ENCODE measurements around the gene EMC6.

Gene EMC6

DNA sequence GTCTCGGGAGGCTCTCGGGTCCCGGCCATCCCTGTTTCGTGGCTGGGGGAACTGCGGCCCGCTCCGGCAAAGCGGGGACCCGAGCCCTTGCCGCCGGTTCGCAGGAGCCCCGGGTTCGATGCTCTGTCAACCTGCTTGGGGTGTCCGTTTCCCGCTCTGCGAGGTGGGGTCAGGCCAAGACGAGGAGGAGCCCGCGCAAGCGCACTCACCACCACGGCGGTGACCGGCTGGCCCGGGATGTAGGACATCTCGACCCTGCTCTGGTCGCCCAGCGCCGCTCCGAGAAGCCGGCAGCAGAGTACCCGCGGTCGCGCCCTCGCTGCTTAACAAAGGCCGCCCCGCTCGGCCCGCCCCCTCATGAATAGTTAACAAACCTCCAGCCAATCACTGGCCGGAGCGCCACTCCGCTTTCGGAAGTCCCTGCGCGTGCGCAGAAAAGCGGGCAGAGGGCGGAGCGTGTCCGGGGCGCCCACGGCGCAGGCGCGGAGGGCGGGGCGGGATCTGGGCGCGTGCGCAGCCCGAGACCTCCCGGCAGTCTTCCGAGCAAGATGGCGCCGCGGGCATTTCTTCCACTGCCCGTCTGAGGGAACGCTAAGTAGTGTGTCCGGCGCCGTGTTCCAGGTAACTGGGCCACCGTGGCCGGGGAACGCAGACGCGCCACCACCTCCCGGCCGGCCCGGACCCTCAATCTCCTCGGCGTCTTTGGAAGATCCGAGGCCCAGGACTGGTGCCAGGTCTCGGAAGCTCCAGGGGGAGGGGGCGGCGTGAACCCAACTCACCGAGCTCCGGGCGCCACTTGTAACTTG, at the start of gene EMC6, which contains the start of gene TAX1BP3:
EMC6 (plus strand) TSS at position 534 of the 806 bp plus-strand sequence. CDS start 335 bp downstream, outside the sequence.
TAX1BP3 (minus strand) TSS at position 300 of the 806 bp plus-strand sequence; CDS start at position 248, 52 bp downstream.
- FAIRE-seq = no peak
- DNase-seq (ENCODE audit: low spot score) = peak; percentile 96

DNA sequence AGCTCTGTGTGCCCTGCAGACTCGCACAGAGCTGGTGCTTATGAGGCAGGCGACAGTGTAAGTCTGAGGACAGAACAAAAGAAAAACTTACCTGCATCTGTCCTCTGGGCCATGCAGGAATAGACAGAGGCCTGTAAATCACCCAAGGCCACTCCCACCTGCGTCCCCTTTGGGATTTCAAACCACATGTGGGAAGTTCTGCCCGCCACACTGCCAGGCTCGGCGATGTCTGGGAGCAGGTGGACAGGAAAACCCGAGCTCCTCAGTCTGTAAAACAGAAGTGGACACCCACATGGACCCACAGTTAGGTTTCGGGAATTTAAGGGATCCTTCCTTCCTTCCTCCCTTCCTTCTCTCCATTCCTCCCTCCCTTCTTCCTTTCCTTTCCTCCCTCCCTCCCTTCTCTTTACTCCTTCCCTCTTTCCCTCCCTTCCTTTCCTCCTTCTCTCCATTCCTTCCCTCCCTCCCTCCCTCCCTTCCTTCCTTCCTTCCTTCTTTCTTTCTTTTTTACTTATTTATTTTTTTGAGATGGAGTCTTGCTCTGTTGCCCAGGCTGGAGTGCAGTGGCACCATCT, 47.4 kb upstream of the EMC6 start:
- FAIRE-seq = no peak
- DNase-seq (ENCODE audit: low spot score) = no peak

DNA sequence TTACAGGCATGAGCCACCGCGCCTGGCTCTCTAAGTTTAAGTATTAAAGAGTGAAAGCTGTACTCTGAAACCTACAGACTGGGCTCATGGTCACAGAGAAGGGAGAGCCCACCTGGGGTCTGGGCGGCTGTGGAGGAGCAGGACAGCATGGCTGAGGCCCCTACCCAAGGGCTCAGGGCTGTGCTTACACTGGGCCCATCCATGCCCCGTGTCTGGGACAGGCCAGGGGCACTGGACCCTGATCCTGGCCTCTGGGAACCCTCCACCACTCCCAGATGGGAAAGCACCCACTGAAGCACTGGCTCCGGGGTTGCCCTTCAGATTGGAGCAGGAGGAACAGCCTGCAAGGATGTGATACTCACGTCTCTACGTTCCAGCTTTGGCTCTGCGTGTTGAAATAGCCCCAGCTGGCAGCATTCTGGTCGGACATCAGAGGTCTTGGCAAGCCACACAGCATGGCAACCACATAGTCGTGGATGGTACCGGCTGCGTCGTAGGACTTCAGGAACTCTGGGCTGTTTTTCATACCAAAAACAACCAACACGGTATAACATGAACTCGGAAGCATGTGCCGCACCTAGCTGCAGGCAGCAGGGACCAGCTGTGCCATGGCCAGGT, 45.5 kb upstream of the EMC6 start:
- DNase-seq (ENCODE audit: low spot score) = no peak
- no peak for FAIRE-seq

DNA sequence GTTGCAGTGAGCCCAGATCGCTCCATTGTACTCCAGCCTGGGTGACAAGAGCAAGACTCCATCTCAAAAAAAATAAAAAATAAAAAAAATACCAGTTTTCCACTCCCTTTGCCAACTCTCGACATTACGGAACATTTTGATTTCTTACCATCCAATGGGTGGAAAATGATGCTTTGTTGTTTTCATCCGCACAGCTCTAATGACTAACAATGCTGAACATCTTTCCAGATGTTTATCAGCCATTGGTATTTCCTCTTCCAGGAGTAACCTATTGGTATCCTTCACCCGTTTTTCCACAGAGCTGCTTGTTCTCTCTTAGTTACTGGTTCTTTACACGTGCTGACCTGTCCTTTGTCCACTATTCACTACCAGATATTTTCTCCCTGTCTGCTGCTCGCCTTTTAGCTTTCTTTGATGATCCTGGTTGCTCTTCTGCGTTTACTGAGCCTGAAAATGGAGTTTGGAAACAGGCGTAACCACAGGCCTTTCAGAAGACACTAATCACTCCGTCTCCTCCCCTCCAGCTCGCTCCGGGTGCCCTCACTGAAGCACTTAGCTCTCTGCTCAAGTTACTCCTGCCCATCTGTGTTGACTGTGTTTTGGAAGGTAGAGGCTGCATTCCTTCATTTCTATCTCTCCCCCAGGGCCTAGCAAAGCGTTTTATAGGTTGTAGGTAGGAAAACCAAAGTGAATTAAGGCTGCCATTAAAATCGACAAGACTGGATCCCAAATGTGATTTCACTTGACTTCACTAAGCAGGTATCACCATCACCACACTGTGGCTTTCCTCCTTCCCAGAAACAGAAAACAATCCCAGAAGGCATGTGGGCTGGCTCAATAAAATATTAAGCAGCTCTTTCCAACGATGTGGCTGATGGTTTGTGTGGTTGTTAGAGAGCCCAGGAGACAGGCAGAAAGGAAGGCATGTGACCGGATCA, 41.5 kb upstream of the EMC6 start:
- FAIRE-seq (no peak), DNase-seq (ENCODE audit: low spot score) (no peak)

DNA sequence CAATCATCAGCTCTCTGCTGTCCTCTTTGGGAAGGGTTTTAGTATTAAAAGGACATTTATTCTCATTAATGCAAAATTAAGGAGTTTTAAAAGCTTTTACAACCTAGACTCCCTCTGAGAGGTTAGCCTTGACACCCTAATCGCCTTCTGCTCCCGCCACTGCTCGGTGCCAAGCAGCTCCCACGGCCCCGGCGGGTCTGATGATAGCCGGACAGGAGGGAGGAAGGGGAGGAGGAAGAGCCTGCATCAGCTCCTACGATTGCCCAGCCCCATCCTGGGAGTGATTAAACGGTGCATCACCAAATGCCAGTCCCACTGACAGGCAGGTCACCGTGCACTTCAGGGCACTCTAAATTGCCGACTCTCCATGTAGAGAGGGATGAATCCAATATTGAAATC, 40.8 kb upstream of the EMC6 start:
- FAIRE-seq = no peak
- no peak for DNase-seq (ENCODE audit: low spot score)

DNA sequence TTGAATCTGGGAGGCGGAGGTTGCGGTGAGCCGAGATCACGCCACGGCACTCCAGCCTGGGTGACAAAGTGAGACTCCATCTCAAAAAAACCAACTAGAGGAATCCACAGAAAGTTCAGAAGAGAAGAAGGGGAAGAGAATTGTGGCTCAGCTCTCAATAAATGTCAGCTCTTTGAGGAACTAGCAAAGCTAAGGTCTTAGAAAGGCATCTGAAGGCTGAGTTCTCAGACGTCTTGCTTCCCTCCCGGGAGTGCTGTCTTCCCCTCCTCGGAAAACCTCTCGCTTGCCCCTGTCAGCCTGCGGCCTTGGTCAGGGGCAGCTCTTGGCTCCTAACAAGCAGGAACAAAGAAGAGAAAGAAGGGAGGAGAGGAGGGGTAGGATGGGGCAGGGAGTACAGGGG, 37.8 kb upstream of the EMC6 start:
- no peak for DNase-seq (ENCODE audit: low spot score)
- FAIRE-seq = no peak

DNA sequence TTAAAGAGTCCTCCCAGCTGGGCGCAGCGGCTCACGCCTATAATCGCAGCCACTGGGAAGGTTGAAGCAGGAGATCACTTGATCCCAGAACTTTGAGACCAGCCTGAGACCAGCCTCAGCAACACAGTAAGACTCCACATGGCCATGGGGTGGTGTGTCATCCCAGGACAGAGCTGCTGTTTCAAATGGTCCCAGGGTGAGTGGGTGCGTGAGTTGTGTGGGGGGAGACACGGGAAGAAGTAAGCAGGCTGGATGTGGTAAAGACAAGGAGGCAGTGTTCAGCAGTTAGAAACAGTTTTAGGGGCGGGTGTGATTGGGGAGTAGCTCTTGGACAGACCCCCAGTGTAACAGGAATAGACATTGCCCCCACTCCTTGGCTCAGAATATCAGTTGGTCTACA, 36.3 kb upstream of the EMC6 start:
- no peak for DNase-seq (ENCODE audit: low spot score)
- no peak for FAIRE-seq

DNA sequence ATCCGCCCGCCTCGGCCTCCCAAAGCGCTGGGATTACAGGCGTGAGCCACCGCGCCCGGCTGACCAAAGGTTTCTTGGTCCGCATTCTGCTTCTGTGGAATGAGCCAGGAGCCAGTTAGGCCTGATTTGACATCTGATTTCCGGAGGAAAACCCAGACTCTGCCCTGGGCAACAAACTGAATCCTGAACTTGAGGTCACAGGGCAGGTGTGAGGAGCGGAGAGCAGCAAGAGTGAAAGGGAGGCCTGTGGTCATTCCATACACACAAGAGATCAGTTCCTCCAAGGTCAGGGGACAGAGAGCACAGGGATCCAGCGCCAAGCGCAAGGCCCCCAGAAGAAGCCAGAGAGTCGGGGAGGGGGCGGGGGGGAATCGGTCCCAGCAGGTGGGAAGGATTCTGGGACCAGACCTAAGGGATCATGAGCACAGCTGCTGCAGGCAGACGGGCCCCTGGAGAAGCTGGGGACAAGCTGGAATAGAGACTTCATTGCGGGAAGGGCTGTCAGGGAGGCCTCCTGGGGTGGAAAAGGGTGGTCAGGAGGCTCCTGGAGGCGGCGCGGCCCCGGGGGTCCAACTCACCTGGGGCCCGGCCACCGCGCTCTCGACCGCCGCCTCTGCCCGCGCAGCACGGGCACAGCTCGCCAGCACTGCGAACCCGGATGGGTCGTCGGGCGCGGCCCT, 33.0 kb upstream of the EMC6 start:
- FAIRE-seq (no peak), DNase-seq (ENCODE audit: low spot score) (no peak)

DNA sequence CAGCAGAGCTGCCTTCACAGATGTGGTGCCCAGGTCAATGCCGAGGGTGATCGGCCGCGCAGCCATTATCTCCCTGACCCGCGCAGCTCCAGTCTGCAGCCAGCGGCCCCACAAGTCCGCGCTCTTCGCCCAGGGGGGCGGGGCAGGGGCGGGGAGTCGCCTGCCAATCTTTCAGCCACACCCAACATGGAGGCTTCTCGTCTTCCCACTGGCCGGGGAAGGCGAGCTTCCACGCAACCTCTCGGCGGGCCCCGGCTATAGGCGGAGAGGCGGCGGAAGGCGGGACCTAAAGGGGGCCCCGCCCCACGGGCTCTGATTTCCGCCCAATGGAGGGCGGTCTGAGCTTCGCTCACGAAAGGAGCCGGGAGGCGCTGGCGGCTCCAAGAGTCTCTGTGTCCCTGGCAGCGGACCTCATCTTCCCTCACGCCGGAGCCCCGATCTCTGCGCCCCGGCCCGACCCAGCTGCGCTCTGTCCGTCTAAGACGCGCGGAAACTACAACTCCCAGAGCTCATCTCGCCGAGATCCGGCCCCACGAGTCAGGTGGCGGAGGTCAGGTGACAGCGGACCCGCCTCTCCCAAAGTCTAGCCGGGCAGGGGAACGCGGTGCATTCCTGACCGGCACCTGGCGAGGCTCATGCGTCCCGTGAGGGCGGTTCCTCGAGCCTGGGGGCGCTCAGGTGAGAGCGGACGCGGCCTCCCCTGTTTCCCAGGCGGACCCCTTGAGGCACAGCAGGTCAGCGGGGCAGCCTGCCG, 32.3 kb upstream of the EMC6 start, which contains the start of the genes CTNS and SHPK:
CTNS (plus strand) TSS at position 607 of the 754 bp plus-strand sequence. CDS start 3,447 bp downstream, outside the sequence.
SHPK (minus strand) TSS at position 97 of the 754 bp plus-strand sequence; CDS start at position 66, 31 bp downstream.
- DNase-seq (ENCODE audit: low spot score) (peak; percentile 96), FAIRE-seq (peak; percentile 30)

DNA sequence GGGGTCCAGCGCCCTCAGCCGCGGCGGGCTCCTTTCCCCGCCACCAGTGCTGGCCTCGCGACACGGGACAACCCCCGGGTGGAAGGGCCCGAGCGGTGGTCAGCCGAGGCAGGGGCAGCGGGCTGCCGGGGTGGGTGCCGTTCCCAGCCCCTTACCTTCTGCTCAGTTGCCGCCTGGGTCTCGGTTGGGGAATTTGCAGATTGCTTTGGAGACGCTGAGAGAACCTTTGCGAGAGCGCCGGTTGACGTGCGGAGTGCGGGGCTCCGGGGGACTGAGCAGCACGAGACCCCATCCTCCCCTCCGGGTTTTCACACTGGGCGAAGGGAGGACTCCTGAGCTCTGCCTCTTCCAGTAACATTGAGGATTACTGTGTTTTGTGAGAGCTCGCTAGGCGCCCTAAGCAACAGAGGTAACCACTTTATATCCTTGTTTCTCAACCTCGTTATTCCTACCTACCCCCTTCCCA, 31.7 kb upstream of the EMC6 start:
- no peak for DNase-seq (ENCODE audit: low spot score)

DNA sequence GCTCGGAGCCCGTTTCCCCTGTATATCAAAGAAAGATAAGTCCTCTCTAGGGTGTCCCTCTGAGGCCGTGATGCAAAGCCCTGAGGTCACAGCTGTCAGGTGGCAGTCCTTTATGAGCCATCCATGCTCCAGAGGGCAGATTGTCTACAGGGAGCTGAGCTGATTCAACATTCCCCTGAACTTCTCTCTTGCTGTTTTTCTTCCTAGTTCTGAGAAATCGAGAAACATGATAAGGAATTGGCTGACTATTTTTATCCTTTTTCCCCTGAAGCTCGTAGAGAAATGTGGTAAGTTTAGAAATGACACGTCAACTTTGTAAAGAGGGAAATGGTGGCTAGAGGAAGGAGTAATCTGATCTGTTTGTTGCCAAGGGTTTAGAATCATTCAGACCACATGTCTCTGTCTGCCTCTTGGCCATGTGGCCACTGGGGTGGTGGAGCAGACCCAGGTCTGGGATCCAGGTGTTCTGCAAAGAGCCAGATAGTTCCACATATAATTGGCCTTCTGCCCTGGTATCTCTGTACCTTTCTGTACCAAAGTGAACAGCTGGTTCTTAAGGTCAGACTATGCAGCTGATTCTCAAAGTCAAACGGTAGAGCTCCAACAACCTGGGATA, 28.5 kb upstream of the EMC6 start:
- FAIRE-seq = no peak
- no peak for DNase-seq (ENCODE audit: low spot score)

More for the DNA sequence above, 31.7 kb upstream of the EMC6 start:
- no peak for FAIRE-seq

DNA sequence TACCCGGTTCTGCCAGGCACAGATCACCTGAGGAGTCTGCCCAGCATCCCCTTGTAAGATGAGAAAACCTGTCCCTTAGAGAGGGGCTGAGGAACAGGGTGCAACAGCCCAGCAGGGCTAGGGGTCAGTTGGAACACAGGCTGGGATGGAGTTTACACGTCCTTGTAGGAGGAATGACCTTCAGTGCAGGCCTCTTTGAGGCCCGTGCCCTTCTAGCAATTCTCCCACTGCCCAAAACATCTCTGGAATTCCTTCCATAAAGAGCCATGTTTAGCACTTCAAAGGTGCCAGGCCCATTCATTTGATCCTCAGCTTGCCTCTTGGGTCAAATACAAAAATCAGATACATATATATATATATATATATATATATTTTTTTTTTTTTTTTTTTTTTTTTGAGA, 27.6 kb upstream of the EMC6 start:
- no peak for FAIRE-seq
- DNase-seq (ENCODE audit: low spot score) = no peak

DNA sequence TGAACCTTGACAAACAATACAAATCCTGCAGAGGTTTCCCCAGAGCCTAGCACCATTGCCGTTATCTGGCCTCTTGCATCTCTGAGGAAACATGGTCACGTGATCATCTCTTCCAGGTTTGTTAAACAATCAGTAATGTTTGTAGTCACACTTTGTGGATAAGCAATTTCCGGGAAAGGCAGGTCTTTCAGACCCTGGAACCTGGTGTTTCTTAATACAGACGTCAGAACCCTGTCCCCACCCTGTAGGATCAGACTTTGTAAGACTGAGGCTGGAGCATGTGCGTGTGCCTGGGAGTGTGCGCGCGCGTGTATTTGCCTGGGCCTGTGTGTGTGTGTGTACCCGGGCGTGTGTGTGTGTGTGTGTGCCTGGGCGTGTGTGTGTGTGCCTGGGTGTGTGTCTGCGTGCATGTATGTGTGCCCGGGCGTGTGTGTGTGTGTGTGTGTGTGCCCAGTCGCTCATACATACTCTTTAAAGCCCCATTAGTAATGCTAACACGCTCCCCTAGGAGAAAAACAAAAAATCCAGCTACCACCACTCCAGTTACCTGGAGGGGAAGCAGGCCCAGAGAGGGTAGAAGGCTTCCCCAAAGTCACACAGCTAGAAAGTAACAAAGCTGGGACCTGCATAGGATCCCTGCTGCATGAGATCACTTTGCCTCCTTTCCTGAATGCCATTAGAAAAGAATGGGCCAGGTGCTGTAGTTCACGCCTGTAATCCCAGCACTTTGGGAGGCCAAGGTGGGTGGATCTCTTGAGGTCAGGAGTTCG, 26.7 kb upstream of the EMC6 start:
- FAIRE-seq (no peak), DNase-seq (ENCODE audit: low spot score) (no peak)

DNA sequence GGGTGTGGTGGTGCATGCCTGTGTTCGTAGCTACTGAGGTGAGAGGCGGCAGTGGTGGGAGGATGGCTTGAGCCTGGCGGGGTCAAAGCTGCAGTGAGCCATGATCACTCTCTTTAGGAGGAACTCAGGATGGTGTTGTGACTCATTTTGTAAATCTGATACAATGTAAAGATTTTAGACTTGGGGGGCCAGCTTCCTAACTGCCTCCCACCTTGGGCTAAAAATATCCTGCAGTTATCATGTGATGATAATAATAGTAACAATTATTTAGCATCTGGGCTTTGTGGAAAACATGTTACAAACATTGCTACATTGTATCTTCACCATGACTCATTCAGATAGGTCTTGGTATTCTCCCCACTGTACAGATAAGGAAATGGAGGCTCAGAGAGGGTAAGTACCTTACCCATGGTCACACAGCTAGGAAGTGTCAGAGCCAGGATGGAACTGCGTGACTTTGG, 24.7 kb upstream of the EMC6 start:
- DNase-seq (ENCODE audit: low spot score) = no peak
- FAIRE-seq = no peak

DNA sequence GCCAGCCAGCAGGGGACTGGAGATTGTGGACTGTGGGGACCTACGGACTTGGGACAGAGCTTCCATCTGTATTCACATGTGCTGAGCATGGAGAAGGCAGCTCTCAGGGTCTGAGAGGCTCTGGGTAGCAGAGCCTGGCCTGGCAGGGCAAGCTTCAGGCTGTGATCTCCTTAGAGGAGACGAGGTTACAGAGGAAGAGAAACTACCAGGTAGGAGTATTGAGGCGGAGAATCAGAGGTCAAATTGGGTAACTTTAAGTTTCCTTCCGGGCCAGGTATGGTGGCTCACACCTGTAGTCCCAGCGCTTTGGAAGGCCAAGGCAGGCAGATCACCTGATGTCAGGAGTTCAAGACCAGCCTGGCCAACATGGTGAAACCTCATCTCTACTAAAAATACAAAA, 23.3 kb upstream of the EMC6 start:
- no peak for FAIRE-seq

DNA sequence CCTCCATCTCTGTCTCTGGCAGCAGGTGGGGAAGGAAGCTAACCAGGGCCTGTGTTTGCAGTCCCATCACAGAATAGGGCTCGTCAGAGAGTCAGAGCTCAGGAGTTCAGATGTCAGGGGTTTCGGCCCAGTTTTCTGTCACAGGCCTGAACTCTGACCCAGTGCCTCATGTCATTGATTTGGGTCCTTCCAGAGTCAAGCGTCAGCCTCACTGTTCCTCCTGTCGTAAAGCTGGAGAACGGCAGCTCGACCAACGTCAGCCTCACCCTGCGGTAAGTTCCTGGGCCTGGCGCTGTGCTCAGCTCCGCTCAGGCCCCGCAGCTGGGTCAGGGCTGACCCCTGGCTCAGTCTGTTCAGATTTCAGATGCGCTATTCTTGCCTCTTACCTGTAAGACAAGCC, 21.4 kb upstream of the EMC6 start:
- no peak for DNase-seq (ENCODE audit: low spot score)
- FAIRE-seq = no peak

More for the DNA sequence above, 23.3 kb upstream of the EMC6 start:
- DNase-seq (ENCODE audit: low spot score) = no peak

DNA sequence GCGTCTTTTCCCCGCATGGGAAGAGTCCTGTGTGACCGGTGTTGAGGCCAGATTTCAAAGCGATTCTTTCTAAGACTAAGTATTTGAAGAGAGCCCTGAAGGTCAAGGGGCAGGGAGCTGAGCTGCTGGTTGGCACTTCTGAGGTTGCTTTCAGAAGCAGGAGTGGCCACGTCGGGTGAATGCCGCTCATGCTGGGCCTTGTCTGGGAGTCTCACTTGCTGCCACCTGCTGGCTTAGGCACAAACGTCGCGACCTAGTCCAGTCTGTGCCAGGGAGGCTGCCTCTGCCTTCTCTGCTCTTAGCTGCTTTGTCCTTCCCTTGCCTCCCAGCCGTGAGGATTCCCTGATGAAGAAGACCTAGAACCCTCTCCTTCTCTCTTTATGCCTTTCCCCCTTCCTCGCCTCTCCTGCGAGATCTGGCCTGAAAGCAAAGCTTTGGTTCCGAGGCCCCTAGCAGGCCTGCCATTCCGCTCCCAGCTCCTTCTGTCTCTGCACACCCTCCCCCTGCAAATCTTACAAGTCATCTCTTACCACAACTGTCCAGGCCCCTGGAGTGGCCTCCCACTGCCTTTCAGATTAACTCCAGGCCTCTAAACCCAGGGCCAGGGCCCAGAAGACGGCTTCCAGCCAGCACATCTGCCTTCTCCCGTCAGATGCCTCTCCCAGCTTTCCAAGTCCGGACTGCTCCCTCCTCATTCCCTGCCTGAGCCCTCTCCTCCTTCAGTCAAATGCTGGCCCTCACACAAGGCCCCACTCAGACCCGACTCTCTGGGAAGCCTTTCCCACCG, 20.6 kb upstream of the EMC6 start:
- DNase-seq (ENCODE audit: low spot score) = peak; percentile 30
- FAIRE-seq = no peak

DNA sequence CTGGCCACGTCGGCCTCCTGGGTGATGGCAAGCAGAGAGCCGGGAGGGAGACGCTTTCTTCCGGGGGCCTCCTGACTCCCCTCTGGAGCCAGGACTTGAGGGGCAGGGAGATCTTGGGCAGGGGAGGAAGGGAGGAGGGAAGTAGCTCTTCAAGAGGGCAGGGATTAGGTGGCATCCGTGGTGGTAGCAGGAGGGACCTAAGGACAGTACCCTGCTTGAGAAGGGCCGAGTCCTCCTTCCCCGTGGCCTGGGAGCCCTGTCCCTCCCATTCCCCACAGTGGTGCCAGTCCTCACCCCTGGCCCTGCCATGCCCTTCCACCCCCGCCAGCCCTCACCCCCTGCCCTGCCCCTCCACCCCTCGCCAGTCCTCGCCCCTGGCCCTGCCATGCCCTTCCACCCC, 12.8 kb upstream of the EMC6 start:
- no peak for FAIRE-seq
- DNase-seq (ENCODE audit: low spot score) = no peak
